ENCODE data around the gene PDLIM3. TPM values are rescaled to one million over a fixed set of nuclear protein-coding genes. Genes with fewer than 3 reads are reported as not detected.

Gene PDLIM3
- total and polyA plus RNA-seq, 9 of the 15 experiments (the other 6 are each of a cell fraction or from before 2014, with no cell fraction given) = 0.06 TPM; not detected in 8

GRCh38 chr4:185573651-185574199 is 38.4 kb upstream of the PDLIM3 start:
- Histone ChIP-seq H3K36me3 (ENCODE audit: control insufficient read depth, insufficient read depth, low read length) (no peaks in the 10 kb centered on the region), H3K27me3 (ENCODE audit: control insufficient read depth in 2 of 2, insufficient read depth in 2 of 2, low read length in 2 of 2) (peaks cover 0 to 3% of the 10 kb centered on the region in 2 experiments; a peak in 1 of 5 replicates), H3K9ac (ENCODE audit: insufficient read depth in 1 of 2, low read depth in 2 of 2, low read length in 2 of 2) (peak overlapping the region in 1 of 2 experiments; percentile 80; a peak in 2 of 4 replicates), H3K4me1 (replicated peaks in 1 of 2; ENCODE audit: control insufficient read depth in 2 of 2, insufficient read depth in 2 of 2, low read length in 2 of 2) (peaks cover 7% of the 10 kb centered on the region in 2 experiments; a peak in 4 of 5 replicates), H3K4me2 (ENCODE audit: insufficient read depth, low read length) (peak overlapping the region; percentile 67), H3K9me1 (ENCODE audit: control insufficient read depth, insufficient read depth, low read length) (no peaks in the 10 kb centered on the region), H2AFZ (ENCODE audit: low read depth, low read length) (peak overlapping the region; percentile 83), H3K4me3 (no peak overlapping the region), H3K27ac (ENCODE audit: extremely low read depth, low read depth, low read length) (peak overlapping the region; percentile 3; the same call in 2 of the 3 replicates), H3K9me3 (replicated peaks; ENCODE audit: control insufficient read depth, insufficient read depth, low read depth, low read length) (no peaks in the 10 kb centered on the region), H4K20me1 (replicated peaks; ENCODE audit: control insufficient read depth, insufficient read depth, low read length) (no peaks in the 10 kb centered on the region), H3K79me2 (ENCODE audit: control insufficient read depth, insufficient read depth, low read length) (no peaks in the 10 kb centered on the region)
- POLR2A ChIA-PET = interaction anchor here (0.5 to 0.8 kb wide), 2 partner anchors 9 to 364 kb away, joined by 3 to 4 read pairs; no protein-coding TSS in a partner anchor
- CTCF ChIA-PET (ENCODE audit: low intra/inter-chr PET ratio) = no interaction called here
- 20% methylated on average over 10 of the region's 10 CpGs for WGBS (ENCODE audit: insufficient coverage, low coverage, missing lambda C conversion rate)
- ATAC-seq (peak; percentile 95), DNase-seq (ENCODE audit: extremely low read depth in 1 of 4, low spot score in 3 of 4) (peak in 3 of 4 experiments; percentile 11 to 80 (median 60)), FAIRE-seq (peak; percentile 91)
- intact Hi-C loops (cut with micrococcal nuclease) = no loop called here
- no TSS peak for BruUV-seq (replicated peaks)
- in situ Hi-C loops (cut with MboI) = no loop called here
- peak; percentile 35; the same call in 1 of the 2 replicates for TF ChIP-seq HDAC2 (IDR thresholded peaks at IDR 0.05)
- TF ChIP-seq JUND (IDR thresholded peaks at IDR 0.05; ENCODE audit: borderline replicate concordance, low read depth, low read length) = peak; percentile 90
- peak; percentile 88; the same call in 2 of the 3 replicates for TF ChIP-seq JUND (tag; IDR thresholded peaks at IDR 0.05; ENCODE audit: borderline replicate concordance, low read depth, low read length)
- no peak for TF ChIP-seq E2F3 (CRISPR knock-in tag; IDR thresholded peaks at IDR 0.05)
- TF ChIP-seq ZNF239 (CRISPR knock-in tag; IDR thresholded peaks at IDR 0.05) = no peak
- TF ChIP-seq CBX1 (IDR thresholded peaks at IDR 0.05; ENCODE audit: low read depth) = 0 out of 2 replicates have a peak, but pooled peaks have one; percentile 46
- 0 out of 2 replicates have a peak, but pooled peaks have one; percentile 21 for TF ChIP-seq FOXM1 (IDR thresholded peaks at IDR 0.05; ENCODE audit: low read depth)
- no peak for TF ChIP-seq FOXM1 (CRISPR knock-in tag; IDR thresholded peaks at IDR 0.05; ENCODE audit: low read depth)
- TF ChIP-seq TSHZ1 (CRISPR knock-in tag; IDR thresholded peaks at IDR 0.05) = no peak
- TF ChIP-seq ZBTB9 (CRISPR knock-in tag; IDR thresholded peaks at IDR 0.05) = no peak
- no peak for TF ChIP-seq ZKSCAN3 (CRISPR knock-in tag; IDR thresholded peaks at IDR 0.05)
- no peak for TF ChIP-seq KHSRP (IDR thresholded peaks at IDR 0.05)
- TF ChIP-seq RERE (CRISPR knock-in tag; IDR thresholded peaks at IDR 0.05; ENCODE audit: borderline replicate concordance) = no peak

All from K562 (cell line).